CD1c-positive myeloid dendritic cell (primary cell): Measurements from ENCODE around the gene CDH23.

ENCODE experiments used
- DNase-seq: peaks from one replicate; pipeline ENCODE4 v3.0.0-alpha.2; 2016; ENCODE audit errors: extremely low spot score

CDH23 gene

DNA sequence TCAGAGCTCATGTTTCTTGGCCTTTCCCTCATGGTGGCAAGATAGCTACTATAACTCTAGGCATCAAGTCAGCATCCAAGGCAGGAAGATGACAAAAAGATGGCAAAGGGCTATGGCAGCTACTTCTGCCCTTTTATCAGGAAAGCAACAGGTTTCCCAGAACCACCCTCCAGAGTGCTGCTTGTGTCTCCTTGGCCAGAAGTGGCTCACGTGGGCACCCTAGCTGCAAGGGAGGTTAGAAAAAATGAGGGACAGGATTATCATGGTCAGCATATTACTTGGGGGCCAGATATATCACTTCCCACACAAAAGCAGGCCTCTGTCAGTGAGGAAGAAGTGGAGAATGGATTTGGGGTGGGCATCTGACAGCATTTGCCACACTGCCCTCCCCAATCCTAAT lies 347.1 kb downstream of the CDH23 start:
- no peak for DNase-seq

DNA sequence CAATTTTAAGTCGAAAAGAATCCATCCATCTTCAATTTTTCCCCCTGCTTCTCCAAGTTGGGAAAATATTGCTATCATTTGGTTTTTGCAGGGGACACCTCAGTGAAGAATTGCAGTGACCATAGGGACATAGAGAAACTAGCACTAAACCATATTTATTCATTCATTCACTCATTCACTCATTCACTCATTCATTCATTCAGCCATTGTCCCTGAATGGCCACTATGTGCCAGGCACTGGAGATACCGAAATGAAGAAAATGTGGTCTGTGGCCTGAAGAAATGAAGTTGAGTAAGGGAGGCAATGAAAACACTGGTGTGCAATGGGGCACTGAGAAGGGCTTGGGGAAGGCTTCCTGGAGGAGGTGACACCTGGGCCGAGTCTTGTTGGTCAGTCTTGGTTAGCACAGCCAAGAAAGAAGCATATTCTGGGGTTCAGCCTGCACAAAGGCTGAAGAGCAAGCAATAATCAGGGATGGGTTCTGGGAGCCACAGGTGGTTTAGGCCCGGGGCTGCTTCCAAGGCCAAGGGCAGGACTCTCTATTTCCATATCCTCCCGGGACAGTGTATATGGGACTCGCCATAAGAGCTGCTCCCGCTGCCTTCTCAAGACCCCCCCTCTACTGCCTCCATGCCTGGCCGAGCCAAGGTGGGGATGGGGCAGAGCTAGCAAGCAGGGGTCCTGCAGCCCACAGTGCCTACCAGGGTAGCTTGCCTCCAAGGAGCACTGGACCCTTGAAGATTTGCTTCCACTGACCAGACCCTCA lies 348.4 kb downstream of the CDH23 start:
- no peak for DNase-seq

DNA sequence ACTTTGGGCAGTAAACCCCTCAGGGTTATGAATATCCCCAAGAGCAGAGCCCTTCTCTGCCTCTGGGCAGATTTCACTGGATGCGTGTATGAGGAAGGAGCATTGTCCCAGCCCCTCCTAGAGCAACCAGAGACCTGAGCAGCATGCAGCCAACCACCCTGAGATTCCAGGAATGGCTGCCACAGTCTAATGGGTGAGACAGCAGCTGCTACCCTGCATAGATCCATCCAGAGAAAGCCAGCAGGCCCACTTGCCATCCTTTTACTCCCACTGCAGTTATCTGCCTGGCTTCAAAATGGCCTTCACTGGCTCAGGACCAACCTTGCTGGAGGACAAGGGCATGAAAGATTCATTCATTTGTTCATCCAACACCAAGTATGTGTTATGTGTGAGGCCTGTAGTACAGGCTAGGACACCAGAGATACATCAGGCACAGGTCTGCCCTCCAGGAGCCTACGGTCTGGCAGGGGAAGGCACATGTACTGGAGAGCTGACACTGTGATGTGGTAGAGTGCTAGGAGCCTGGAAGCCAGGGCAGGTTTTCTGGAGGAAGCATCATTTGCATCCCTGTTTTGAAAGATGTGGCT lies 349.0 kb downstream of the CDH23 start:
- DNase-seq = no peak

DNA sequence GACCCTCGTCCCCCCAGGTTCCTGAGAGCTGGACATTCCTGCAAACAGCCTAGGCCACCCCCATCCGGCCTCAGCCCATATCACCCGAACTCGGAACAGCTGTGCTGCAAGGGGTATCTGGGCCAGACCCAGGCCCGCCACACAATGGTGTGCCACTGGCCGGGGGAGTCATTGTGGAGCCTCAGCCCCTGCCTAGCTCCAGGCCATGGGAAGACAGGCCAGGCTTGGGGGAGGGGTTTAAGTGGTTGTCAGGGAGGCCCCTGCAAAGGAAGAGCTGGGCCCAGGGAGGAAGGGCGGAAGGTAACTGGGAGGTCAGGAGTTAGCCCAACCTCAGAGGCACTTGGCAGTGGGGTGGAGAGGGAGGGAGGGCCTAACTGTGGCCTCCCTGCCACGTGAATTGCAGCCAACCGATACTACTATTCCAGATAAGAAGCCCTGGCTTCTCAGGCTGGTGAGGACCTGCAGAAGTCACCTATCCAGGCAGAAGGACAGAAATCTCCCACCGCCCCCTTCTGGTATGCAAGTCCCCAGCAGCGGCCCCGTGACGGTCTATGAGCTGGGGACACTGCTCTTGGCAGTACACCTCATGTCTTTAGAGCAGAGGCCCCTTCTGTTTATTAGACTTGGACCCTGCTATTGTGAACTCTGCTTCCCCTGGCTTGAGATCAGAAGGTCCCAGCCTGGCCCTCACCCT lies 349.8 kb downstream of the CDH23 start:
- no peak for DNase-seq

DNA sequence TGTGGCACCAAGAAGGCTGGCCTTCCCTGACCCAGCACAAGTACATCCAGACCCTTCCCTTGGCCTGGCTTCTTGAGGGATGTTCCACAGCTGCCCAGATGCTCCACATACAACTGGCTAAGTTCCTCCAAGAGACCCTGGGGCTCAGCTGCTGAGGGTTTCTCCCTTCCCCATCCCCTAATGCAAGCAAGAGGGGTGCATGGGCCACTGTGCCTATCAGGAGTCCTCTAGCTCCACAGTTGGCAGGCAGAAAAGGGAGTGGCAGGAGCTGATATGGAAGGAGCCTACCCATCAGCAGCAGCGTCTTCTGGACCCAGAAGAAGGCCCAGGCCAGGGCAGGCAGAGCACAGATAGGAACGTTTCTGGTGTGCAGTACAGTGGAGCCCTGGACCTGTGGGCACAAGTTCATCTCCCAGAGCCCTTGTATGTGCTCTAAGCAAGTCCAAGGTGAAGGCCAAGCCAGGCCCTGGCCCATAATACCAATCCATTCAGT lies 350.4 kb downstream of the CDH23 start:
- no peak for DNase-seq

DNA sequence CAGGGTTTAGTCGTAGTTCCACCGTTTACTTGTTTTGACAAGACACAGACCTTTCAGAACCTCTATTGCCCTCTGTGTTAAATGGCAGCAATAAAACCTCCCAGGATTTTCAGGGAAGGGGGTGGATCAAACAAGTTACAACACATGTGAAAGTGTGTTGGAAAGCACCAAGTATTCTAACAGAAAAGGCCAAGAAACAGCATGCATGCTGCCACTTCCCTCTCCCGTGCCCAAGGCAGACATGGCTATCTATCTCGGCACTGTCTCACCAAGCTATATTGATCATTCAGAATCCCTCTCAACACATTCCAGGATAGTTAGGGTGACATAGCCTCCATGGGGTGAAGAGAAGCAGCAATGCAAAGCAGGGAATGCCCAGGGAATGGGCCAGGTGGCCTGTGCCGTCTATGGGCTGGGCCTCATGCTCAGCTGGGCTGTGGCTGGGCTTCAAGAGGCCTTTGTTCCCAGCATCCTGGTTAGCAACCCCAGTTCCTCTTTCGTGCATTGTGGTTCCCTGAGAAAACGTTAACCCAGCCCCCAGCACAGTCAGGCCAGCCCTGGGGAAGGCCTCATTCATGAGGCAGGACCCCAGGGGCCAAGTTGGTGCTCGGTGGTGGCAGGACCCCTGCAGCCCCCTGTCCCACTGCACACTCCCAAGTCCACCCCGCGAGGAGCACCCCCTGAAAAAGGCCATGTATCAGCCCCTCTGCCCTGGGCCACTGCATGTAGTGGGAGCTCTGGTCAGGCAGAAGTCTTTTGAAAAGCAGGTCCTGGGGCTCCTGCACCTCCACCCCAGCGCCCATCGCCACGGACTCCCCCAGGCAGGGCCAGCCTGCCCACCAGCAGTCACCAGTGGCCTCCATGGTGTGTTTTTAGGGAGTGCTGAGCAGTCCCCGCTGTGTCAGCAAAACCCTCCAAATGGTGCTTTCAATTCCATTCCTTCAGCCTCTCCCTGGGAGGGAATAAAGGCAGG lies 351.1 kb downstream of the CDH23 start:
- DNase-seq = peak; percentile 71

DNA sequence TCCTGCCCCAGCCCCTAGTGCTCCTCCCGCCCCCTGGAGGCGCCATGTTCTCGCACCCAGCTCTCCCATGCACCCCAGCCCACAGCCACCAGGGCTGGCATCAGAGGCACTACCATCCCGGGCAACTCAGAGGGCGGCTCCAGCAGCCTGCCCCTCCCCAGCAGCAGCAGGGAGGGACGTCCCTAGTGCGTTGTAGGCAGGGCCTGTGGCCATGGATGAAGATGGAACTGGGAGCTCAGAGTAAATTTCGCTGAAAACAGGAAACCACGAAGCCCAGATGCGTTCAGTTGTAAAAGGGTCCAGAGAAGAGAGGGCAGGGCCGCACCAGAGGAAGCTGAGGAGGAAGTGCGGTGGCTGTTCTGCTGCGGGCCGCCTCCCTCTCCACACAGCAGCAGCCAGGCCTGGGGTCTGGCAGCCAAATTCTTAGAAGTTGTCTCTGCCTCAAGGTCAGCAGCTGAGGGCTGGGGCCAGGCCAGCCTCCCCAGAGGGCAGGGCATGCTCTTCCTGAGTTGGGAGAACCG lies 352.0 kb downstream of the CDH23 start:
- peak; percentile 88 for DNase-seq

DNA sequence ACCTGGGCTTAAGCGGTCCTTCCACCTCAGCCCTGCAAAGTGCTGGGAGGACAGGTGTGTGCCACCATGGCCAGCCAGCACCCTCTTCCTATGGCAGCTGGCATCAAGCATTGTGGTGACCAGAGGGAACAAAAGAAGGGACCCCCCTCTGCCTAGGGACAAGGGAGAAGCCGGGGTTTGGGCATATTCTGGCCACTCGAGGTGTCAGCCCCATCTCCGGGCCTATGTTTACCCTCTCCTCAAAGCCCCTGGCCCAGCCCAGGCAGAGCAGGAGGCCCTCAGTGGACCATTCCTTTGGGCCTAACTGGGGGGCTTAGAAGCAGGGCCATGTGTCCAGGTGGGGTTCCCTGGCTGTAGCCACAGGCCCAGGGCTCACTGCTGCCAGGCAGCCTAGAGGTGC lies 352.7 kb downstream of the CDH23 start:
- no peak for DNase-seq

DNA sequence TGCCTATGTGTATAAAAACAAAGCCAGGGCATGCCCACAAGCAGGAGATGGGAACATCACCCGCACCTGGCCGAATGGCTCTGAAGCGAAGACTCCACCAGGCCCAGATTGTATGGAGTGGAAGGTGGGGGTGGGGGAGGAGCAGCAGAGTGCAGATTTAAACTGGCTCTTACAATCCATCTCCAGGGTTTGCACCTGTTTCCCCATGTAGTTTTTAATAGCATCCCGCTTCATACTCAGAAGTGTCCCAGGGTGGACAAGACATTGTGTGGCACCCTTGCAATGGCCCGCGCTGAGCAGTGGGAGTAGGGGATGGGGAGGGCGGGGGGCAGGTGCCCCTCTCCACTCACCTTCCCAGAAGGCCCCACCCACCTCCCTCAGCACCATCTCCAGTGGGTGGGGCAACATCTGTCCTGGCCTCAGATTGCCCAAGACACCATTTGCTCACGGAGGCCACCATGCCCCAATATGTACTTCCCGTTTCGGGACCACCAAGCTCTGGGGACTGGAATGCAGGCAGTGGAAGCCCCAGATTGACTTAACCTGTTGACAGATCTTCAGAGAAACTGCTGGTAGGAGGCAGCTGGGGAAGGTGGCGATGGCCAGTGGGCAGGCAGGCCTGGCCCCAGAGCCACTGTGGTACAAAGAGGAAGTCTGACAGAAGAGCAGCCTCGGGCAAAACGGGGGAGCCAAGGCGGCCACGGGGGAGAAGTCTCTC lies 353.6 kb downstream of the CDH23 start:
- peak; percentile 56 for DNase-seq

DNA sequence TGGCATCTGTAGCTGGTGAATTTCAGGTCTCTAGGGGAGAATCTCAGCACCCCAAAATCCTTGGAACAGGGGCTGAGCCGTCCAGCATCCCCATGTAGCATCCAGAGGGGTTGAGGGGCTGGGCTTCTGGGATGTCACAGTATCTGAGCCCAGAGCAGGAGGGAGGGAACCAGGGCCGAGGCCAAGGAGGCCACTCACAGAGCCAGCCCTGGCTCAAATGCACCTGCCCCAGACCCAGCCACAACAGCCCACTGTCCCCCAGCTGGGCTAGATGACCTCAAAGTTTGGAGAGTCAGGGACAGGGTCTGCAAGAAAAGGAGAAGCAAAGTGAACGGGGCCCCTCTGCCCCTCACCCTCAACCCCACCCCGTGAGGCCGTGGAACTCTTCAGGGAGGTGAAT lies 354.3 kb downstream of the CDH23 start:
- DNase-seq = no peak

DNA sequence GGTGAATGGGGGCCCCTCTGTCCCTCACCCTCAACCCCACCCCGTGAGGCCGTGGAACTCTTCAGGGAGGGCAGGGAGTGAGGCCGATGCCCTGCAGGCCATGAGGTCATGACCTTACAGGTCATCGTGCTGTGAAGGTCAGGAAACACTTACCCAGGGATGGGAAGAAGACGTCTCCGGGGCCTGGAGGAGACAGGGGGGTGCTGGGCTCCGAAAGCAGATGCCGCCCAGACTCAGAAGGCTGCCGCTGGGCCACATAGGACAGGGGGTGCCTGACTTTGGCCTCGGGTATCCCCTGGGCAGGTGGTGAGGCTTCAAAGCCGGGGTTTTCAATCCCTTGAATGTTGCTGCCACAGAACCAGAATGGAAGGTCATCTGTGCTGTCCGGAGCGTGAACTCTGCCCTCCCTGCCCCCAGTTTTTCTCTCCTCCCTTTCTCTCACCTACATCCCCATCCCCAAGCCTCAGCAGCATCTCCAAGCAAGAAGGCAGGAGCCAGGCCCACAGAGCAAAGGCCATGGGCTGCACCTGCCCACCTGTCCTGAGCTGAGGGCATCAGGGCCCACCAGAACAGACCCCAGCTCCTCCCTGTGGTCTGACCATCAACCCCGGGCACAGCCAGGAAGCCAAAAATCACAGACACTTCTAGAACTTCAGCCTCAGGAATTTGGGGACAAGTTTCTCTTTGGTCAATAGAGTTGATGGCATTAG lies 354.9 kb downstream of the CDH23 start:
- DNase-seq = no peak

DNA sequence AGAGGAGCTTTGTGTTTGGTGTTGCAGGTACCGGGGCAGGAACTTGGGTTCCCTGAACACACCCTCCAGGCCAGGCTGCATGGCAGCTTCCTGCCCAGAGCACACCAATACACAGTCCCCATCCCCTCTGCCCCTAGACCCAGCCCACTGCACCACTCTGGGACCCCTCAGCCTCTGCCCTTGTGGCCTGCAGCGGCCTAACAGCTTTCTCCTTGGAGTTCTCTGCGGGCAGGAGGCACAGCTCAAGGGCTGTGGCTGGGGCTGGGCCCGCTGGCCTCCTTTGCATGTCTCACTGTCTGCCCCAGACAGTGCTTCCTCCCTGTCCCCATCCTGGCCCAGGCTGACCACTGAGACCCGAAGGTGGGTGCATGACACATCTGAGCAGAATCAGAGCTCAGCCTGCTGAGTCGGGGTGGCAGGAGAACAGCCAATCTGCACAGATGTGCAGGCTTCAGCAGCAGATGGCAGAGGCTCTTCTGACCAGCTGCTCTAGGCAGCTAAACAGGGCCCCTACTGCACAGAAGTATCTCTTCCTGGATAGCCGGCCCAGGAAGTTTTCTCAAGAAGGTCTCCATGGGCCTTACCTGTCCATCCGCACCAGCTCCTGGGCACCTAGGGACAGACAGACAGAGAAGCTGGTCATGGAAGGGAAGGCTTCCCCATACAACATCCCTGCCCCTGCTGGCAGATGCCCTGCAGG lies 355.8 kb downstream of the CDH23 start:
- DNase-seq = no peak

DNA sequence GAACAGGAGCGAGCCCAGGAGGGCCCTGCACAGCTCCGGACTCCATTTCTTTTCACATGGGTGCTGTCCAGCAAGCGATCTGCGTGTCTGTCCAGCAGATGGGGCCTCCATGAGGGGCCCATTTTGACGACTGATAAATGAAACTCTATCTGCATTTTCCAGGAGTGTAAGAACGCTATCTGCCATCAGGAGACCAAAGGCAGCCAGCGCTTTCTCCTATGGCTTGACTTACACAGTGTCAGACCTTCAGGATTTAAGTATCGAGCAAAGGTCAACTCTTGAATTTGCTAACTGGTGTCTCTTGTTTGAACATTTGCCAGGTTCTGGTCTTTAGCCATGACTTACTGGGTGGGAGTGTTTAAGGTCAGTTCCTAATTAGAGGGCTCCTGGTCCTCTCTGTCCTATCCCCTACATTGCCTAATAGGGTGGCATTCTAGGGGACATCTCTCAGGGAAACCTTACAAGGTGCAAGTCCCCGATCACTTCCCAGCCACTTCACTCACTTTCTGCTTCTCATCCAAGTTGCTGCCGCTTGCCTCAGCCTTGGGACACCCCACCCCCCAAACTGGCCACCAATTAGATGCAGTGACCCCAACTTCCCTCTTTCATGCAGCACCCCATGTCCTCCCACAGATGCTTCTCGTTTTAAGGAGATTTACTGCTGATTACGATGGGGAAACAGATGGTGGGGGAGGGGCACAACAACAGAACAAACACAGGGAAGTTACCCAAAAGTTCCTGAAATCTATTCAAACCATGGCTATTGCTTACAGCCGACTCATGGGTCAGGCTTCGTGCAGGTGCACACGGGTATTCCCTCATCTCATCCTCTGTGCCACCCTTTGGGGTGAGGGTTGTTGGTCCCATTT lies 356.6 kb downstream of the CDH23 start:
- DNase-seq = peak; percentile 93

DNA sequence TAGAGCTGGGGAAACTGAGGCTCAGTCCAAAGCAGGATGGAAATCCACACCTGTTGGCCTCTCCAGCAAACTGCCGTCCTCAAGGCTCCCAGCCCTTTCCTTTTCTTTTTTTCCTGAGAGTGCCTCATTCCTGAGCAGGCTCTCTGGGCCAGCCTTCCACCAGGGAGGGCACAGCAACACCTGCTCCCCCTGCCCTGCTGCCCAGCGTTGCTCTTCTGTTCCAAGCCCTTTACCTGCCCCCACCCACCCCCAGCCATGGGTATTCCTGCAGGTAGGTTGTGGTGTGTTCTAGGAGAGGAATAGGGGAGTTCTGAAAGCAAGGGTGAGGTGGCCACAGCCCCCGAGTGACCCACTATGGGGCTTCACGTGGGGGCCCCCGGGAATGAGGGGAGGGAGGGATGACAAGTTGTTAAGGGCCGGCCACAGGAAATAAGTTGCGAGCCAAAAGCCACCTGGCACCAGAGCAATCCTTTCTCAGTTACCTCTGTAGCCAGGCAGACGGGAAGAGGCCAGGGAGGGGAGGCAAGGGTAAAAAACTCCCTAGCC lies 357.3 kb downstream of the CDH23 start:
- DNase-seq = no peak

DNA sequence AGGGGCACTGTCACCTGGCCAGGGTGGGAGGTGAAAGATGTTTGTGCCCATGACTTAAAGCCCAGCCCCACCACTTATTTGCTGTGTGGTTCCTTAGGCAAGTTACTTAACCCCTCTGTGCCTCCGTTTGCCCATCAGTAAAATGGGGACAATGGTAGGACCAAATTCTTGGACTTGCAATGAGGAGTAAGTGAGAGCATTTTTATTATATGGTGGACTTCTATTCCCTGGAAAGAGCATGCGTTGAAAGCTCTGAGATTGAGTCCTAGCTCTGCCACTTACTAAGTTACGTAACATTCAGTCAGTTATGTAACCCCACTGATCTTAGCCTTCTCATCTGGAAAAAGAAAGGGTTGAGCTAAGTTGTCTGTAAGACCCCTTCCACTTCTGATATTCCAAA lies 357.8 kb downstream of the CDH23 start:
- no peak for DNase-seq

DNA sequence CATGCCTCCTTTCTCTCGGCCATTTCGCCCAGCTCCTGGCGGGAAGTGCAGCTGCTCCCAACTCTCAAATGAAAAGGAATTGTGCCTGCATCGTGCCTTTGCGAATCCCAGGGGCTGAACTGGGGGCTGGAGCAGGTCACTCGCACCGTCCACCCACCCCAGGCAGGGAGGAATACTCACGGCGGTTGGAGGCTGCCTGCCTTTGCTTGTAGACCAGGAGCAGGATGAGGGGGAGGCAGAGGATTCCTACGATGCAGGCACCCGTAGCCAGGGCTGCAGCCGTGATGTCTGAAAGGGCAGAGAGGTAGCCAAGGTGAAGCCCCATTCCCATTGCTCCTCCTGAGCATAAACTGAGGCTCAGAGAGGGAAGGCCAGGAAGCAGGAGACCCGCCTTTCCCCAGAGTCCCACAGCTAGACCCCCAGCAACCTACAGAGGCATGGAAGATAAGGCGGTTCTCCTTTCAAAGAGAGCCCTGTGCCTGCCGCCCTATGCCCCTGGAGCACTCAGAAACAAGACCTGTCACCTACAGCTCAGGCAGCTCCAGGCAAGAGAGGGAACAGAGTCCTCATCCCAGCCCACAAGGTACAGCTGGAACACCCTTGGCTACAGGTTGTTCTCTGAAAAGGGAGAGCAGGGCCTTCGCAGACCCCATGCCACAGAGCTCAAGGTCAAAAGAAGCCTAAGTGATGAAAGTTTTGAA lies 358.6 kb downstream of the CDH23 start:
- DNase-seq = no peak

DNA sequence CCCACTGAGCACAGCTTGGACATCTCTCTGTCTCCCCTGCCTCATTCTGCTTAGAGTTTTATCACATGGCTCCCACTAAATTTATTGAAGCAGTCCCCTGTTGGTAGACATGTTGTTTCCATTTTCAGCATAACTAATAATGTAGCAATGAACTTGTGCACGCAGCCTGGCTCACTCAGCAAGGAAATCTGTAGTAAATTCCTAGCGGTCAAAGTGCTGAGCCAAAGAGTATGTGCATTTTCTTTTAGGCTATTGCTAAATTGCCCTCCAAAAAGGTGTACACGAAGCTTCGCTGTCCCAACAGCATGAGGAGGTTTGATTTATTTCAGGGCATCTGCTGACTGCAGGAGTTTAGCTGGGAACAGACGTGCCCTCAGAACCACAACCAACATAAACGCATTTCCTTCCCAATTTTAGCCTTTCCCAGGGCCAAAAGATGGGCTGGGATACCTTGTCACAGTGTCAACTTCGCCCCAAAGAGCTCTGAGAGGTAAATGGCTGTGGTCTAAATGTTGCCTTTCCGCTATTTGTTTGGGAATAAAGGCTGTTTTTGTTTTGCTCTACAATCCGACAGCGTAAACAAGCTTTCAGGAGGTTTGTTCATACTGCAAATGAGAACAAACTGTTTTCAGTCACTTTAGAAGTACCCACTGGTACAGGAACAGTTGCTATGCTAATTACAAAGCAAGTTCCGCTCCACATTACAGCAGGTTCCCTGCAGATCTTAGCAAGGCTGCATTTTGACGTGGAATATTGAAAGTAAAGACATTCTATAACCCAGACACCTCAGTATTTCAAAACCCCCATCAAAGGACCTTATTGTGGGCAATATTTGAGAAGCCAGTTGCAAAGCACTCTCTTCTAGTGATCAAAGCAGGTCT lies 359.8 kb downstream of the CDH23 start:
- DNase-seq = peak; percentile 56
